HG03521 (cell line): ENCODE data around the gene KRTAP19-3.
"Not testable (repeated sequence)": the region's sequence is repeated elsewhere in the genome, so short reads cannot be mapped to it uniquely, and the experiment has no call there.

Source experiments
- ATAC-seq: cut with Tn5 transposase; IDR thresholded peaks from one replicate; pipeline ENCODE4 v1.9.1; 2021; ENCODE audit warnings: mild to moderate bottlenecking, moderate library complexity; ENCODE audit not compliant: unreplicated experiment

The KRTAP19-3 gene

DNA sequence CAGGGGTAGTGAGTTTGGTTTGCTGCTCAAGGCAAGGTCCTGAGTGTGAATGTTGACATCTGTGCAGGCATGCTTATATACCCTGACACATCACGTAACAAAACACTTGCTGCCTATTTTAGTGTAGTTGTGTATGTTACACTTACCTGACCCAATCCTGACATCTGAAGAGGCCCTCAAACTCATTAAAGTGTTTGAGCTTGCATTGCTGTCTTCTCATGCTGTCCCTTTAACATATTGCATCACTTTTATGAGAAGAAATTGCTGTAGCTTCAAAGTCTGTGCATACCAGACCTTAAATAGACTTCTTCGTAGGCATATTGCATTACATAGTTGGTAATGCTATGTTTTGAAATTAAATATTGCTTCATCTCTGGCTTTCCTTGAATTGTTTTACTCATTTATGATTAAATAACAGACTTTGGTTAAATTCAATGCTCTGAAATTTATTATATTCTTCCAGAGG, at the start of gene KRTAP19-3:
TSS of gene KRTAP19-3 (minus strand) at position 51 of the 466 bp plus-strand sequence. CDS start 56 bp downstream, outside the sequence.
- ATAC-seq: no peak

DNA sequence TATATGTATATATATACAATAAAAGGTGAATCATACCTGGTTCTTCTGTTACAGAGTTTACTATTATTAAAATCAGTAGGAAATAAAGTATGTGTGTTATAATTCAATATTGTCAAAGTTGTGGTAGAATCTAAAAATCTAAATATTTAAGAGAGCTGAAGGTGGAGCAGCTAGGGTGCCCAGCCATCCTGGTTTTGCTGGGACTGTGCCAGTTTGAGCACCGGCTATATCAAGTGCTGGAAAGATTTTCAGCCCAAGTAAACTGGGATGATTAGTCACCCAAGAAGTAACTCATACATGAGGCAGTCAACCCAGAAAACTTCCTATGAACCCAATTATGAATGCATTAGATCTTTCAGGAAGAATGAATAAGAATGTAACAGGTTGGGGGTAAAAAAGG, 27.1 kb upstream of the KRTAP19-3 start:
- no peak for ATAC-seq

DNA sequence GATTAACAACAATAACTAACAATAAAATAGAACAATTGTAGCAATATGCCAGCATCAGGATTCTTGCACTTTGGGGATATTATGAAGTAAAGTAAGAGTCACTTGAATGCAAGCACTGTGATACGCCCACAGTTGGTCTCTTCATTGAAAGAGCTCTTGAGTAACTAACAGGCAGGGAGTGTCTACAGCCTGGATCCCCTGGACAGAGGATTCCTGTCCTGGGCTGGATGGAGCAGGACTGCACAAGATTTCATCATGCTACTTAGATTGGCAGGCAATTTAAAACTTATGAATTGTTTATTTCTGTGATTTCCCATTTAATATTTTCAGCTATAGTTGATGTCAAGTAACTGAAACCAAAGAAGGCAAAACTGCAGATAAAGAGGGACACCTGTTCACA, 23.9 kb upstream of the KRTAP19-3 start:
- ATAC-seq: no peak

DNA sequence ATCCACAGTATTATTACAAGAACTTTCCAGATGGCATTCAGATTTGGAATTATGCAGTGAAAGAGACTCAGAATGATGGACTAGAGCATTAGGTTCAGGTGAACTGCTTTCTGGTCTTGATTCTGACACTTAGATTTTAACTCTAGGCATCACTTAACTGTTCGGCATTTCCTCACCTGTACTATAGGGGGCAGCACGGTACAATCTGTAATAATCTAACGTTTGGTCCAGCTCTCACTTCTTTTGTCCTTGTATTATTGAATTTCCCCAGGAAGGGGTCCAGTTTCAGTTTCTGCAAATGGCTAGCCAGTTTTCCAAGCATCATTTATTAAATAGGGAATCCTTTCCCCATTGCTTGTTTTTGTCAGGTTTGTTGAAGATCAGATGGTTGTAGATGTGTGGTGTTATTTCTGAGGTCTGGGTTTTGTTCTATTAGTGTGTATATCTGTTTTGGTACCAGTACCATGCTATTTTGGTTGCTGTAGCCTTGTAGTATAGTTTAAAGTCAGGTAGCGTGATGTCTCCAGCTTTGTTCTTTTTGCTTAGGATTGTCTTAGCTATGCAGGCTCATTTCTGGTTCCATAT, 13.9 kb upstream of the KRTAP19-3 start:
- ATAC-seq: not testable (repeated sequence)

DNA sequence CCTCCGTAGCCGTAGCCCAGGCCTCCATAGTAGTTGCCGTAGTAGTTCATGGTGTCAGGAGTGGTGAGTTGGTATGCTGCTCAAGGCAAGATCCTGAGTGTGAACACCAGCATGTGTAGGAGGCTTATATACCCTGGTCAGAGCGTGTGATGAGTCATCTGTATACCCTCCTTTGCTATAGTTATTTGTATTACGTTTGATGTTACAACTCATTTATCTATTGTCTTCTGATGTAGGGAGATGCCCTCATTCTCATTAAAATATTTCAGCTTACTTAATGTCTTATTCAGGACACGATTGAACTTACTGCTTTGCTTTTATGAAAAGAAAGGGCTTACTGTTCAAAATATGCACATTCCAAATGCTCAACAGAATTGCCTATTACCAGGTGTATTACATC, 10.2 kb upstream of the KRTAP19-3 start, which contains the start of gene KRTAP19-5:
TSS of gene KRTAP19-5 (minus strand) at position 101 of the 400 bp plus-strand sequence. CDS start at position 50, 51 bp downstream.
- no peak for ATAC-seq

DNA sequence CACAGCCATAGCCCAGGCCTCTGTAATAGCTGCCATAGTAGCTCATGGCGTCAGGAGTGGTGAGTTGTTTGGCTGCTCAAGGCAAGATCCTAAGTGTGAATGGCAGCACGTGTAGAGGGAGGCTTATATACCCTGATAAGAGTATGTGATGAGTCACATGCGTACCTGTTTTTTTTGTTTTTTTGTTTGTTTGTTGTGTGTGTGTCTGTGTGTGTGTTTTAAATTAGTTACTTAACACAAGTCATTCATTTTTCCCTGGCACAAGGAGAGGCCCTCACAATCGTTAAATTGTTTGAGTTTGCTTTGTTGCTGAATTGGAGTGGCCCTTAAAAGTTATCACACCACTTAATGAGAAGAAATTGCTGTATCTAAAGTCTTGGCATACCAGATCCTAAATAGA, 5.3 kb upstream of the KRTAP19-3 start, which contains the start of gene KRTAP19-4:
TSS of gene KRTAP19-4 (minus strand) at position 101 of the 400 bp plus-strand sequence. CDS start at position 46, 55 bp downstream.
- no peak for ATAC-seq

DNA sequence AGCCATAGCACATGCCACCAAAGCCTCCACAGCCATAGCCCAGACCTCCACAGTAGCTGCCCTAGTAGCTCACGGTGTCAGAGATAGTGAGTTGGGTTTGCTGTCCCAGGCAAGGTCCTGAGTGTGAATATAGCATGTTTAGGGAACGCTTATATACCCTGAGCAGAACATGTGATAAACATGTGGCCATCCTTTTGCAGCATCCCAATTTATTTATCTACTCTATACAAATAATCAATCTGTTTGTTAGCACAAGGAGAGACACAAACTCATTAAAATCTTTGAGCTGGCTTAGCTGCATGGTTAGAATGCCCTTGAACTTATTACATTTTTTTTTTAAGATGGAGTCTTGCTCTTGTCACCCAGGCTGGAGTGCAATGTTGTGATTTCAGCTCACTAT, 4.5 kb downstream of the KRTAP19-3 start, which contains the start of gene KRTAP19-2:
TSS of gene KRTAP19-2 (minus strand) at position 101 of the 400 bp plus-strand sequence. CDS start at position 13, 88 bp downstream.
- no peak for ATAC-seq

DNA sequence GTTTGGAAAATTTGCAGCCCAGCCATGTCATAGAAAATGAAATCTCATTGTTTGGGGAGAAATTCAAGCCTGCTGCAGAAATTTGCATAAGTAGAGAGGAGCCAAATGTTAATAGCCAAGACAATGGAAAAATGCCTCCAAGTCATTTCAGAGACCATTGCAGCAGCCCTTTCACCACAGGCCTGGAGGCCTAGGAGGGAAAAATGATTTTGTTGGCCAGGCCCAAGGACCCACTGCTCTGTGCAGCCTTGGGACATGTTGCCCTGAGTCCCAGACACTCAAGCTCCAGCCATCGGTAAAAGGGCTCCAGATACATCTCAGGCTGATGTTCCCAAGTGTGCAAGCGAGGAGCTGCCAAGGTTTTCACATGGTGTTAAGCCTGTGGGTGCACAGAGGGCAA, 5.6 kb downstream of the KRTAP19-3 start:
- ATAC-seq: no peak

DNA sequence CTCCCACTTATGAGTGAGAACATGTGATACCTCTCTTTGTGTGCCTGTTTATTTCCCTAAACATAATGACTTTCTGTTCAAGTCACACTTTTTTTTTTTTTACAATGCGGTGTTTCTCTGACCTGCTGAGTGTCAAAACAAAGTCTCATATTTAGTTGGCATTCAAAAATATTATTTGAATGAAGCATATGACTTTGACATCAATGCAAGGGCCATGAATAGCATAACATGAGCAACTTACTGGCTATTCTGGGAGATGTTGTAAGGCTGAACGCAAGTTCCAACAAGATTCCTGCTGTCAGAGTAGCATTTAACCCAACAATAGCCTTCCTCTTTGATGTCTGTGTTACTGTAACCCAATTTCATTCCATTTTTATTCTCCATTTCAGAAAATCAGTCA, 9.7 kb downstream of the KRTAP19-3 start:
- no peak for ATAC-seq

DNA sequence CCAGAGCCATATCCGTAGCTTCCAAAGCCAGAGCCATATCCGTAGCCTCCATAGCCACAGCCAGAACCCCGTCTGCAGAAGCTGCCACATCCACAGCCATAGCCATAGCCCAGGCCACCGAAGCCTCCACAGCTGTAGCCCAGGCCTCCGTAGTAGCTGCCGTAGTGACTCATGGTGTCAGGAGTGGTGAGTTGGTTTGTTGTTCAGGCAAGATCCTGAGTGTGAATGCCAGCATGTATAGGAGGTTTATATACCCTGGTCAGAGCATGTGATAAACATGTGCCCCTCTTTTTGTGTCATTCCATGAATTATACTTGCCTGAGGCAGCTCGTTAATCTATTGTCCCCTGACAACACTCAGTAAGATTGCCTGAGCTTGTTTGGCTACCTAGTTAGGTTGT, 11.7 kb downstream of the KRTAP19-3 start, which contains the start of gene KRTAP19-1:
TSS of gene KRTAP19-1 (minus strand) at position 223 of the 400 bp plus-strand sequence. CDS start at position 173, 50 bp downstream.
- ATAC-seq: no peak

DNA sequence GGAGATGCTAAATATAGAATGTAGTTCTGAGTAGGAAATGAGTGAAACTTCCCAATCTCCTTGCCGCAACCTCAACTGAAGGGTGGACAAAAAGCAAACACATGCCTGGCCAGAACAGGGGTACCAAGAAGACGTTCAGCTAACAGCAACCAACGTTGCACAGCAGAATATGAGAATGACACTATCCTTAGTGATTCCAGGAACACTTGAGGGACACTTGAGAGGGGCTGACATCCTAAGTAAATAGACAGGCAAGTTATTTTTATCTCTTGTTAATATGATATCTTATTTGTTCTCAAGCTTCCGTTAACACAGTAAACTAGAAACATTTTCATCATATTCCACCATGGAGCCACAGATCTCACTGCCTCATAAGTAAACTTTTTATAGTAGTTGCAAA, 12.6 kb downstream of the KRTAP19-3 start:
- no peak for ATAC-seq

DNA sequence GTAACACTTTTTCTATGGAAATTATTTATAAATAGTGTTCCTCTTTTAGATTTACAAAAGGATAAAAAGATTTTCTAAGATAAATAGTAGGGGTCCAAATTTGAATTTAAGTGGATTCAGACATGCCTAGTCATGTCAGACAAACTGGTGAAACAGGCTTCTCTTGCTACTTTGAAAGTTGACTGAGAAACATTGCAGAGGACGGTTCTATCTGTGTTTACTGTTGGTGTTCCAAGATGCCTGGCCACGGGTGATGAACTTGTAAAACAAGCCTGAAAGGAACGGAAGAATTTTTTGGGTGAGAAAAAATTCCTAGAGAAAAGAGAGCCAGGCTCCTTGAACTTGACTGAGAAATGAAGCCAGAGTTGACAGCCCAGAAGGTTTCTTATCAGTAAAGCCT, 13.8 kb downstream of the KRTAP19-3 start:
- no peak for ATAC-seq

DNA sequence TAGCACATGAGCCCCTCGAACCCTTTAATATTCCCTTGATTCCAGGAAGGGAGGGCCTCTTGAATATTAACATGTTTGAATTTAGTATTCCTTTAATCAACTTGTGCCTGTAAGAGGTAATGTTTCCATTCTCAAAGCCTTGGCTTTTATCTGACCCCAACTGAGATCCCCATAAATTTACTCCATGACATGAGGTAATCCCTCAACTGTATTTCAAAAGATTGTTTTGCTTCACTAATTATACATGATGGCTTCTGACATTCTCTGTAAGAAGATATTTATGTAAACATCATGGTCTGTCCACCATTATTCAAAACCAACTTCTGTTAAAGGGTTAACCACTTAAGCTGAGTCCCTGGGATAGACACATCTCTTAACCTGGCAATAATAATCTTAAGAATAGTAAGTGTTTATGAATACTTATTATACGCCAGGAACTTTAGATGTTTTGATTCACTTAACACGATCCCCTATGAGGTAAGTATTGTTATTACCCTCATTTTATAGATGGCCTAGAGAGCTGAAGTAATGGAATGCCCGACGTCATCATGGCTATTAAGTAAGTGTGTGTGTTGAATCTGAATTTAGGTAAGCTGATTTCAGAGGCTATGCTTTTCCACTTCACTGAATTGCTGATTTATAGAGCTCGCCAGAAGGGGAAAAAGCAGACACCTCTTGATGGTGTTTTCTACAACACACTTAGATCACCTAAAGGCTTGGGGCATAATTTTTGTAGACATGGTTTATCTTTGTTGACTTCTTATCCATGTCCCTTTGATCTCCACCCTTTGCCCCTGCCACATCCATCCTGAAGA, 22.7 kb downstream of the KRTAP19-3 start:
- ATAC-seq: no peak

DNA sequence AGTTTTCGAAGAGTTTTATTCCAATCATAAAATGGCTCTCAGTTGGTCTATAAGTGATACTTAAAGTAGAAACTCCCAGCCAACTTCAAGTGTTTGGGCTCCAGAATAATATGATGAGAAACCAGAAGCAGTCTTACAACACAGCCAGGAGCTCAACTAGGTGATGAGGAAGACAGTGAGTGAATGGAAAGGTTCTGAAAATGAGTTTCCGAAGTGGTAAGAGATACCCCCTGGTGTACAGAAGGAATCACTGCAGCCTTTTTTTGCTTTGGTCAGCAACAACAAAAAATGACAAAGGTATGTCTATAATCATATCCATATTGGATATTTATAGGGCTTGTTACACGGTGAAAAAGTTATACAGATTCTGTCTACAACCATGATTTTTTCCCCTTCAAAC, 28.1 kb downstream of the KRTAP19-3 start:
- no peak for ATAC-seq

DNA sequence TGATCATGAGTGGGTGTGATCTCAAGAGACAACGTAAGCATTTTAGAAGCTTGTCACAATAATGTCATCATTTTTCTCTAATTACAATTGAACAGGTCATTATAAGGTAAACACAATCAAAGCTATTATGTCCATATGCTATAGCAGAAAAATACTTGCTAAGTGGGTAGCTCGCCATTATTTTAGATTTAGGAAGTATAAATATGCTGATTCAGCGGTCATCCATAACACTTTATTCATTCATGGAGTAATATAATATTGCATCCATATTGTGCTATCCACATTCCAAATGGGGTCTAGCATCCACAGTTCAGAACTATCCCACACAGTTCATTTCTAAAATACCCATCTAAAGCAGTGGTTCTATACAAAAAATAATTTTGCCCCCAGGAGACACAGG, 43.3 kb downstream of the KRTAP19-3 start:
- no peak for ATAC-seq

DNA sequence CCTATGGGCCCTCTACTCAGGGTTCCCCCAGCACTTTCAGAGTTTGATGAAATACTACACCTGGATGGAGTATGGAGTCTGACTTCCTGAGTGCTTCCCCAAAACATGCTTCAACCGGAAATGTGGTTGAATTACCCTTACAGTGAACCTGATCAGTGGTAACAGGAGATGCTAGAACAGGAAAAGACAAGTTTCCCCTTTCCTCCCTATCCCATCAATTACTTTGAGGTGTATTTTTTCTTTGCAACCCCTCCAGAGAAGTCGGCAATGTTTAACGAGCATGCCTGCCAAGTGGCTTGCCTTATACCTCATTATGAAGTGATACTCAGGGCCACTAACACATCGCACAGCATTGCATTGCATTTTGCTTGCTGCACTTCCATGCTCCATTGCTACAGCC, 44.8 kb downstream of the KRTAP19-3 start:
- no peak for ATAC-seq

DNA sequence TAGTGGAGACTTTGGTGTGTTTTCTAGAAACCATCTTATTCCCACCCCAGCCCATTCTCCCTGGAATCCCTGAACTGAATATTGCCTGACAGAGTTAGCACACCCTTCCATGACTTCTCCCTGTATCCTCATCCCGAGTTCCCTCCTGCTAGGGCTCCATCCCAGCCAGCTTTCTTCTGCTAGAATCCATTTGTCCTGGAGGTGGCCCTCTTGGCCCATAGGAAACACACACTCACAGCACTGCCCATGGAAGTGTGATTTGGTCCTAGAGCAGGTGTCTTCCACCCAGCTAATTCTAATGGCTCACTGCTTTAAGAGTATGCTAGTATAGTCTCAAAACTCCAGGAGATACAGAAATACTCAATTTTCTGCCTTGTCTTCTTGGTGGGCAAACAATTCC, 47.6 kb downstream of the KRTAP19-3 start:
- no peak for ATAC-seq

DNA sequence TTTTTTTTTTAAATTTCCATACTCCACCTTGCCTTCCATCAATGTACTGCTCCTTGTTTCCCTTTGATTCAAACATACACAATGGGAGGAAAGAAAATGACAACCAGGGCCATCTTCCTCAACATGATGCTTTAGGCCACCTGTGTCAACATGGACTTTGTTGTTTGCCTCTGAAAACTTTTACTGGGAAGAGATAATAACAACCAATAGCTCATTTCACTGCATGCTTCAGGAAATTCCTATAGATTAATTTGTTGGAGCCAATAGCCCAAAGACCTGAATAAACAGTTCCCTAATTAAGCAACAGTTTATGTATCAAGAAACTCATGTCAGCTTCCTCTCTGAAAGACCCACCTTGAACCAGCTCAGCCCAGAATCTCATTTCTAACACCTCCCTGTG, 48.6 kb downstream of the KRTAP19-3 start:
- no peak for ATAC-seq
